HG02870 (cell line): ENCODE measurements around the gene DDAH2.

ENCODE experiments used
- ATAC-seq: cut with Tn5 transposase; IDR thresholded peaks from one replicate; pipeline ENCODE4 v1.9.1; 2021; ENCODE audit warnings: mild to moderate bottlenecking, moderate library complexity; ENCODE audit not compliant: unreplicated experiment

The DDAH2 gene

GRCh38 chr6:31691564-31692108 lies 37.5 kb downstream of the DDAH2 start:
- no peak for ATAC-seq

- ATAC-seq = no peak
Observed at GRCh38 chr6:31691078-31691463, 38.0 kb downstream of the DDAH2 start.

GRCh38 chr6:31690231-31691077 lies 38.6 kb downstream of the DDAH2 start:
- ATAC-seq = no peak

- ATAC-seq = no peak
Observed at GRCh38 chr6:31689249-31690110, 39.6 kb downstream of the DDAH2 start.

- no peak for ATAC-seq
Observed at GRCh38 chr6:31687860-31688693, 41.0 kb downstream of the DDAH2 start.

- ATAC-seq = no peak
Observed at GRCh38 chr6:31687321-31687720, 41.8 kb downstream of the DDAH2 start.

- ATAC-seq = no peak
Observed at GRCh38 chr6:31686483-31686882, 42.6 kb downstream of the DDAH2 start.

GRCh38 chr6:31683591-31683990 lies 45.5 kb downstream of the DDAH2 start:
- ATAC-seq = no peak

GRCh38 chr6:31681135-31681671 lies 47.9 kb downstream of the DDAH2 start:
- no peak for ATAC-seq

GRCh38 chr6:31680226-31681134 lies 48.6 kb downstream of the DDAH2 start, which contains the start of gene LY6G5C:
TSS of gene LY6G5C (minus strand) at chr6:31681067. CDS start at chr6:31680373, 694 bp downstream.
- ATAC-seq = no peak

GRCh38 chr6:31677955-31678354 lies 51.1 kb downstream of the DDAH2 start:
- no peak for ATAC-seq
